SU-DHL-6 (cell line): Measurements from ENCODE around the gene KRTAP12-1.

Source experiments
- H2AFZ ChIP-seq: fragments of 200-600 bp; sonication (generic); 2 replicates; pipeline ENCODE4 v1.6.1; 2014; ENCODE audit warnings: low read depth, mild to moderate bottlenecking, moderate library complexity, mixed read lengths, antibody characterized with exemption, low read length; ENCODE audit not compliant: severe bottlenecking
- H3F3A ChIP-seq: fragments of 200-600 bp; shearing (Covaris generic); 2 replicates; pipeline ENCODE4 v1.6.0; 2016; ENCODE audit warnings: antibody characterized with exemption, mild to moderate bottlenecking; ENCODE audit not compliant: insufficient read depth
- H3K27ac ChIP-seq: fragments of 200-600 bp; sonication (generic); 2 replicates; pipeline ENCODE4 v1.5.1; 2016; ENCODE audit warnings: low read depth, mild to moderate bottlenecking, low read length, moderate library complexity, mixed read lengths
- H3K27me3 ChIP-seq: fragments of 200-600 bp; sonication (generic), shearing (Covaris generic); 2 replicates; pipeline ENCODE4 v1.6.0; 2014; ENCODE audit warnings: mild to moderate bottlenecking, low read length
- H3K36me3 ChIP-seq: fragments of 200-600 bp; sonication (generic); 2 replicates; pipeline ENCODE4 v1.6.1; 2014; ENCODE audit warnings: mild to moderate bottlenecking, low read length, mixed read lengths
- H3K4me2 ChIP-seq: fragments of 300-600, 200-600 bp; shearing (Covaris generic), sonication (generic); 2 replicates; pipeline ENCODE4 v1.6.0; 2014; ENCODE audit warnings: low read length, low read depth, mild to moderate bottlenecking; ENCODE audit not compliant: poor library complexity, severe bottlenecking
- H3K4me3 ChIP-seq: fragments of 200-600 bp; sonication (generic); 2 replicates; pipeline ENCODE4 v1.5.1; 2014; ENCODE audit warnings: antibody characterized with exemption, low read length, mild to moderate bottlenecking, mixed read lengths; ENCODE audit not compliant: insufficient read depth, poor library complexity, severe bottlenecking
- H3K79me2 ChIP-seq: fragments of 200-600 bp; sonication (generic); 2 replicates; pipeline ENCODE4 v1.6.1; 2014; ENCODE audit warnings: mild to moderate bottlenecking, low read length, moderate library complexity; ENCODE audit not compliant: insufficient read depth
- H3K9ac ChIP-seq: fragments of 200-600 bp; sonication (generic); 2 replicates; pipeline ENCODE4 v1.7.0; 2014; ENCODE audit warnings: mild to moderate bottlenecking, low read length
- H3K9me2 ChIP-seq: fragments of 200-600 bp; sonication (generic); replicated peaks from 2 replicates; pipeline ENCODE4 v1.6.1; 2014; ENCODE audit warnings: low read length; ENCODE audit not compliant: insufficient read depth
- H3K9me3 ChIP-seq: fragments of 200-600 bp; sonication (generic); 2 replicates; pipeline ENCODE4 v1.6.1; 2014; ENCODE audit warnings: low read length, mixed read lengths; ENCODE audit not compliant: insufficient read depth
- H4K20me1 ChIP-seq: fragments of 200-600 bp; sonication (generic); 2 replicates; pipeline ENCODE4 v1.6.1; 2014; ENCODE audit warnings: low read depth, mild to moderate bottlenecking, antibody characterized with exemption, low read length, moderate library complexity, mixed read lengths
- CTCF ChIP-seq: fragments of 200-600 bp; sonication (generic); IDR thresholded peaks from one replicate; pipeline ENCODE4 v1.5.1; 2017; ENCODE audit warnings: antibody characterized with exemption, mild to moderate bottlenecking, low read length, moderate library complexity; ENCODE audit not compliant: insufficient read depth, poor library complexity, severe bottlenecking
- EZH2phosphoT487 ChIP-seq: fragments of 200-600 bp; sonication (generic), shearing (Covaris generic); conservative IDR thresholded peaks from 2 replicates; pipeline ENCODE4 v1.6.1; 2018; ENCODE audit warnings: mild to moderate bottlenecking, antibody characterized with exemption, low read length, moderate library complexity, mixed read lengths

Gene KRTAP12-1

GRCh38 chr21:44681861-44682579, at the start of gene KRTAP12-1:
KRTAP12-1 (minus strand) TSS chr21:44682163; CDS start chr21:44682123, 40 bp downstream.
- H3K79me2 ChIP-seq = no peaks in the 10 kb centered on the region
- H3K9ac ChIP-seq = no peak within 1 kb of the TSS
- H3K4me2 ChIP-seq = no peak within 1 kb of the TSS
- H3K9me2 ChIP-seq = no peaks in the 10 kb centered on the region
- no peak within 1 kb of the TSS for H3K4me3 ChIP-seq
- no peak within 1 kb of the TSS for H2AFZ ChIP-seq
- no peaks in the 10 kb centered on the region for H4K20me1 ChIP-seq
- no peaks in the 10 kb centered on the region for H3K27me3 ChIP-seq
- H3K27ac ChIP-seq = no peak within 1 kb of the TSS
- H3K9me3 ChIP-seq = no peaks in the 10 kb centered on the region
- no peaks in the 10 kb centered on the region for H3F3A ChIP-seq
- TF ChIP-seq EZH2phosphoT487 = no peak
- no peak for TF ChIP-seq CTCF
- H3K36me3 ChIP-seq = no peaks in the 10 kb centered on the region

GRCh38 chr21:44730951-44731579, 49.1 kb upstream of the KRTAP12-1 start:
- Histone ChIP-seq H3K4me2 (no peak overlapping the region), H4K20me1 (no peaks in the 10 kb centered on the region), H3K4me3 (no peak overlapping the region), H3K27ac (no peak overlapping the region), H3K79me2 (no peaks in the 10 kb centered on the region), H3K9ac (no peak overlapping the region), H2AFZ (no peak overlapping the region), H3K27me3 (no peaks in the 10 kb centered on the region), H3F3A (no peaks in the 10 kb centered on the region), H3K36me3 (no peaks in the 10 kb centered on the region), H3K9me3 (no peaks in the 10 kb centered on the region), H3K9me2 (no peaks in the 10 kb centered on the region)
- TF ChIP-seq CTCF = no peak
- TF ChIP-seq EZH2phosphoT487 = no peak

GRCh38 chr21:44730028-44730395, 48.0 kb upstream of the KRTAP12-1 start:
- H3K36me3 ChIP-seq = no peaks in the 10 kb centered on the region
- no peaks in the 10 kb centered on the region for H3K79me2 ChIP-seq
- H3K27me3 ChIP-seq = no peaks in the 10 kb centered on the region
- no peak overlapping the region for H3K27ac ChIP-seq
- TF ChIP-seq CTCF (no peak), EZH2phosphoT487 (no peak)
- no peak overlapping the region for H3K4me3 ChIP-seq
- H3K9ac ChIP-seq = no peak overlapping the region
- H3K9me2 ChIP-seq = no peaks in the 10 kb centered on the region
- H3K9me3 ChIP-seq = no peaks in the 10 kb centered on the region
- H4K20me1 ChIP-seq = no peaks in the 10 kb centered on the region
- H3F3A ChIP-seq = no peaks in the 10 kb centered on the region
- H3K4me2 ChIP-seq = no peak overlapping the region
- no peak overlapping the region for H2AFZ ChIP-seq
